K562 (cell line): ENCODE measurements around the gene TRIM34. TPM values are rescaled to one million over a fixed set of nuclear protein-coding genes. Genes with fewer than 3 reads are reported as not detected.

Experiments
- CBX3 ChIP-seq, 2 experiments: IDR thresholded peaks; 1 replicate in 1 of 2; 2 replicates in 1 of 2; pipeline ENCODE4 v1.6.1; 2012; ENCODE audit warnings: inconsistent platforms in 2 of 2, low read length in 2 of 2, borderline replicate concordance in 1 of 2, control low read depth in 1 of 2
- CSDE1 ChIP-seq, 2 experiments: fragments of 450-650 bp; IDR thresholded peaks; 2 replicates each; pipeline ENCODE4 v1.6.1; 2016; ENCODE audit warnings: mild to moderate bottlenecking in 1 of 2
- GABPA ChIP-seq: fragments of 200-800 bp; sonication (Bioruptor generic); conservative IDR thresholded peaks from 2 replicates; pipeline ENCODE4 v1.6.1; 2016; ENCODE audit warnings: low read depth, missing genetic modification characterization, missing compliant biosample characterization
- HDGF ChIP-seq: fragments of 450-650 bp; IDR thresholded peaks from 2 replicates; pipeline ENCODE4 v1.6.1; 2016
- LCOR ChIP-seq: sonication (generic); formaldehyde crosslinking; IDR thresholded peaks from 2 replicates; pipeline ENCODE4 v1.8.0; 2022; ENCODE audit warnings: mild to moderate bottlenecking, missing genetic modification reagents
- MCM5 ChIP-seq: fragments of 450-650 bp; IDR thresholded peaks from 2 replicates; pipeline ENCODE4 v1.6.1; 2016; ENCODE audit warnings: low read depth
- NELFE ChIP-seq: IDR thresholded peaks from 2 replicates; pipeline ENCODE4 v1.6.1; 2011; ENCODE audit warnings: mild to moderate bottlenecking; ENCODE audit not compliant: insufficient read depth, insufficient read length
- PHF8 ChIP-seq: fragments of 200-600 bp; sonication (generic); IDR thresholded peaks from 2 replicates; pipeline ENCODE4 v1.6.1; 2012; ENCODE audit warnings: mixed run types, mild to moderate bottlenecking, inconsistent platforms, low read length, moderate library complexity, borderline replicate concordance
- RBM17 ChIP-seq: fragments of 200-400 bp; formaldehyde crosslinking; IDR thresholded peaks from 2 replicates; pipeline ENCODE4 v1.6.1; 2017; ENCODE audit warnings: low read depth, mild to moderate bottlenecking, low read length, borderline replicate concordance
- RBM25 ChIP-seq: fragments of 200-400 bp; formaldehyde crosslinking; IDR thresholded peaks from 2 replicates; pipeline ENCODE4 v1.6.1; 2018; ENCODE audit warnings: low read length, low read depth, moderate library complexity; ENCODE audit not compliant: severe bottlenecking
- SETDB1 ChIP-seq: IDR thresholded peaks from one replicate; pipeline ENCODE4 v1.6.1; 2012; ENCODE audit warnings: low read length, control low read depth, inconsistent platforms
- SLC30A9 ChIP-seq: fragments of 250-450 bp; sonication (Bioruptor Pico); IDR thresholded peaks from 2 replicates; pipeline ENCODE4 v1.8.0; 2022; ENCODE audit warnings: mild to moderate bottlenecking, moderate library complexity
- TAF15 ChIP-seq: fragments of 200-400 bp; formaldehyde crosslinking; IDR thresholded peaks from 2 replicates; pipeline ENCODE4 v1.6.1; 2017; ENCODE audit warnings: mild to moderate bottlenecking, low read depth, low read length, moderate library complexity
- ZNF174 ChIP-seq: fragments of 250-450 bp; sonication (Bioruptor Pico); IDR thresholded peaks from 2 replicates; pipeline ENCODE4 v1.4.0; 2020; ENCODE audit warnings: mild to moderate bottlenecking
- ZNF57 ChIP-seq: fragments of 450-650 bp; formaldehyde crosslinking; IDR thresholded peaks from 2 replicates; pipeline ENCODE4 v1.4.0; 2020; ENCODE audit warnings: mild to moderate bottlenecking, moderate library complexity
- polyA plus RNA-seq, 8 experiments: library from polyadenylated mRNA; depleted of rRNA in 4 of 8; stranded (reverse) in 5 of 8; unstranded in 3 of 8; fragments of >200 nt; fragmentation: Nextera tagmentation in 2 of 8; fragmentation: Illumina TruSeq in 1 of 8; extraction: Ambion mirVana in 2 of 8; extraction: Trizol in 1 of 8; gene quantifications; 2 replicates each; pipeline versions ENCODE4 v1.2.1 to v1.2.3, GENCODE V29; 2011 to 2014; ENCODE audit warnings: inconsistent platforms in 1 of 8, missing spikeins in 1 of 8
- total RNA-seq, 7 experiments: library from RNA; depleted of rRNA in 6 of 7; stranded (reverse); fragments of >200 nt in 6 of 7; fragmentation: Illumina TruSeq in 2 of 7; extraction: Trizol in 2 of 7; gene quantifications; 2 replicates each; pipeline versions ENCODE4 v1.2.1 to v1.2.3, GENCODE V29; 2011 to 2021; ENCODE audit warnings: low replicate concordance in 1 of 7
- TF ChIP-seq, protein P1 (sequence below): IDR thresholded peaks from 3 replicates; pipeline ENCODE4 v1.6.1; 2011; ENCODE audit warnings: borderline replicate concordance, mild to moderate bottlenecking, moderate library complexity; ENCODE audit not compliant: insufficient read length; ENCODE audit errors: extremely low read depth
- TF ChIP-seq, protein P2 (sequence below): fragments of 250-450 bp; sonication (Bioruptor Pico); IDR thresholded peaks from 2 replicates; pipeline ENCODE4 v1.5.0; 2021
- TF ChIP-seq, protein P3 (sequence below): fragments of 450-650 bp; formaldehyde crosslinking; IDR thresholded peaks from 2 replicates; pipeline ENCODE4 v1.4.0; 2020; ENCODE audit warnings: mild to moderate bottlenecking, moderate library complexity
- TF ChIP-seq, protein P4 (sequence below): fragments of 450-650 bp; IDR thresholded peaks from 2 replicates; pipeline ENCODE4 v1.7.1; 2018; ENCODE audit warnings: mild to moderate bottlenecking, low read depth; ENCODE audit not compliant: partially characterized antibody

Gene TRIM34
- total and polyA plus RNA-seq, 9 of the 15 experiments (the other 6 are each of a cell fraction or from before 2014, with no cell fraction given), result 0.31 to 2.9 (median 1.3) TPM

DNA sequence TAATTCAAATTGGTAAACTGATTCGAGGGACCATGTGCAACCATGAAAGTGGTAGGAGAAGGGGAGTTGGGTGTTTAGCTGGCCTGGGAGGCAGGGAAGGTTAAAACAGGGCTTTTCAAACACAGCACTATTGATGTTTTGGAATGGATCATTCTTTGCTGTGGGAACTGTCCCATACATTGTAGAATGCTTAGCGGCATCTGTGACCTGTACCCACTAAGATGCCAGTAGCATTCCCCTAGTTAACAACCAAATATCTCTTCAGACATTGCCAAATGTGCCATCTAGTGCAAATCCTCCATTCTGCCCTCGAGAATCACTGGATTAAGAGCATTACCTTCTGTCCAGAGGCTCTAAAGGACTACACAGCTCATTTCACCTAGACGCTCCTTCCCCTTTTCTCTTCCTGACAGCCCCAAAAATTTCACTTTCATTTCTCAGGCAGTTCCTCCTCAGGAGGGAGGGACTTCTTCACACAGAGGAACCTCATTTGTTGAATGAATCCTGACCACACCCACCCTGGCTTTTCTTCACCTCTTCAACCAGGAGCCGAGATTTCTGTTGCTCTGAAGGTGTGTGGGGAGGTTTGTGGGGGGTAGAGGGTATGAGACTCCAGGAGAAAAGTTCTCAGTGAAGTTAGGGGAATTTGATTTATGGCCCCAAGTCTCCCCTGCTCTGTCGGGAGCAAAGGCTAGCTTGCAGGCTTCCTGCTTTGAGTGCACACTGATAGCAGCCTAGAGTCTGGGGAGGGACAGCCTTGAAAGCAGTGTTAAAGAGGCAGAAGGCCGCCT lies at the start of gene TRIM34 (continued):
- TF ChIP-seq, protein P1, sequence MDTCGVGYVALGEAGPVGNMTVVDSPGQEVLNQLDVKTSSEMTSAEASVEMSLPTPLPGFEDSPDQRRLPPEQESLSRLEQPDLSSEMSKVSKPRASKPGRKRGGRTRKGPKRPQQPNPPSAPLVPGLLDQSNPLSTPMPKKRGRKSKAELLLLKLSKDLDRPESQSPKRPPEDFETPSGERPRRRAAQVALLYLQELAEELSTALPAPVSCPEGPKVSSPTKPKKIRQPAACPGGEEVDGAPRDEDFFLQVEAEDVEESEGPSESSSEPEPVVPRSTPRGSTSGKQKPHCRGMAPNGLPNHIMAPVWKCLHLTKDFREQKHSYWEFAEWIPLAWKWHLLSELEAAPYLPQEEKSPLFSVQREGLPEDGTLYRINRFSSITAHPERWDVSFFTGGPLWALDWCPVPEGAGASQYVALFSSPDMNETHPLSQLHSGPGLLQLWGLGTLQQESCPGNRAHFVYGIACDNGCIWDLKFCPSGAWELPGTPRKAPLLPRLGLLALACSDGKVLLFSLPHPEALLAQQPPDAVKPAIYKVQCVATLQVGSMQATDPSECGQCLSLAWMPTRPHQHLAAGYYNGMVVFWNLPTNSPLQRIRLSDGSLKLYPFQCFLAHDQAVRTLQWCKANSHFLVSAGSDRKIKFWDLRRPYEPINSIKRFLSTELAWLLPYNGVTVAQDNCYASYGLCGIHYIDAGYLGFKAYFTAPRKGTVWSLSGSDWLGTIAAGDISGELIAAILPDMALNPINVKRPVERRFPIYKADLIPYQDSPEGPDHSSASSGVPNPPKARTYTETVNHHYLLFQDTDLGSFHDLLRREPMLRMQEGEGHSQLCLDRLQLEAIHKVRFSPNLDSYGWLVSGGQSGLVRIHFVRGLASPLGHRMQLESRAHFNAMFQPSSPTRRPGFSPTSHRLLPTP, result no peak
- TF ChIP-seq, protein P2, sequence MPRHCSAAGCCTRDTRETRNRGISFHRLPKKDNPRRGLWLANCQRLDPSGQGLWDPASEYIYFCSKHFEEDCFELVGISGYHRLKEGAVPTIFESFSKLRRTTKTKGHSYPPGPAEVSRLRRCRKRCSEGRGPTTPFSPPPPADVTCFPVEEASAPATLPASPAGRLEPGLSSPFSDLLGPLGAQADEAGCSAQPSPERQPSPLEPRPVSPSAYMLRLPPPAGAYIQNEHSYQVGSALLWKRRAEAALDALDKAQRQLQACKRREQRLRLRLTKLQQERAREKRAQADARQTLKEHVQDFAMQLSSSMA (CRISPR knock-in tag), result no peak
- TF ChIP-seq ZNF174 (CRISPR knock-in tag), result no peak
- peak; percentile 38 for TF ChIP-seq GABPA
- TF ChIP-seq CBX3 (IDR thresholded peaks at IDR 0.05; ENCODE audit: borderline replicate concordance in 1 of 2, low read length in 2 of 2), result no peak
- TF ChIP-seq CSDE1 (IDR thresholded peaks at IDR 0.05), result no peak
- no peak for TF ChIP-seq NELFE
- no peak for TF ChIP-seq ZNF57
- no peak for TF ChIP-seq SETDB1
- TF ChIP-seq HDGF, result no peak; the same call in 1 of the 2 replicates
- TF ChIP-seq, protein P3, sequence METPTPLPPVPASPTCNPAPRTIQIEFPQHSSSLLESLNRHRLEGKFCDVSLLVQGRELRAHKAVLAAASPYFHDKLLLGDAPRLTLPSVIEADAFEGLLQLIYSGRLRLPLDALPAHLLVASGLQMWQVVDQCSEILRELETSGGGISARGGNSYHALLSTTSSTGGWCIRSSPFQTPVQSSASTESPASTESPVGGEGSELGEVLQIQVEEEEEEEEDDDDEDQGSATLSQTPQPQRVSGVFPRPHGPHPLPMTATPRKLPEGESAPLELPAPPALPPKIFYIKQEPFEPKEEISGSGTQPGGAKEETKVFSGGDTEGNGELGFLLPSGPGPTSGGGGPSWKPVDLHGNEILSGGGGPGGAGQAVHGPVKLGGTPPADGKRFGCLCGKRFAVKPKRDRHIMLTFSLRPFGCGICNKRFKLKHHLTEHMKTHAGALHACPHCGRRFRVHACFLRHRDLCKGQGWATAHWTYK (CRISPR knock-in tag), result 0 out of 2 replicates have a peak, but pooled peaks have one; percentile 39
- no peak for TF ChIP-seq MCM5
- no peak for TF ChIP-seq RBM17
- peak; percentile 52; the same call in 1 of the 2 replicates for TF ChIP-seq PHF8
- TF ChIP-seq, protein P4, sequence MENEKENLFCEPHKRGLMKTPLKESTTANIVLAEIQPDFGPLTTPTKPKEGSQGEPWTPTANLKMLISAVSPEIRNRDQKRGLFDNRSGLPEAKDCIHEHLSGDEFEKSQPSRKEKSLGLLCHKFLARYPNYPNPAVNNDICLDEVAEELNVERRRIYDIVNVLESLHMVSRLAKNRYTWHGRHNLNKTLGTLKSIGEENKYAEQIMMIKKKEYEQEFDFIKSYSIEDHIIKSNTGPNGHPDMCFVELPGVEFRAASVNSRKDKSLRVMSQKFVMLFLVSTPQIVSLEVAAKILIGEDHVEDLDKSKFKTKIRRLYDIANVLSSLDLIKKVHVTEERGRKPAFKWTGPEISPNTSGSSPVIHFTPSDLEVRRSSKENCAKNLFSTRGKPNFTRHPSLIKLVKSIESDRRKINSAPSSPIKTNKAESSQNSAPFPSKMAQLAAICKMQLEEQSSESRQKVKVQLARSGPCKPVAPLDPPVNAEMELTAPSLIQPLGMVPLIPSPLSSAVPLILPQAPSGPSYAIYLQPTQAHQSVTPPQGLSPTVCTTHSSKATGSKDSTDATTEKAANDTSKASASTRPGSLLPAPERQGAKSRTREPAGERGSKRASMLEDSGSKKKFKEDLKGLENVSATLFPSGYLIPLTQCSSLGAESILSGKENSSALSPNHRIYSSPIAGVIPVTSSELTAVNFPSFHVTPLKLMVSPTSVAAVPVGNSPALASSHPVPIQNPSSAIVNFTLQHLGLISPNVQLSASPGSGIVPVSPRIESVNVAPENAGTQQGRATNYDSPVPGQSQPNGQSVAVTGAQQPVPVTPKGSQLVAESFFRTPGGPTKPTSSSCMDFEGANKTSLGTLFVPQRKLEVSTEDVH, result no peak
- TF ChIP-seq SLC30A9 (CRISPR knock-in tag), result no peak
- peak; percentile 41; the same call in 1 of the 2 replicates for TF ChIP-seq LCOR (CRISPR knock-in tag)
- TF ChIP-seq TAF15, result no peak
- no peak for TF ChIP-seq RBM25
